PC-3 (cell line): ENCODE data around the gene CDH4. TPM values are rescaled to one million over a fixed set of nuclear protein-coding genes. Genes with fewer than 3 reads are reported as not detected.

ENCODE experiments used
- ATAC-seq: fragments of 200-7000 bp; cut with Tn5 transposase; 2 replicates; pipeline ENCODE4 v1.9.1; 2020; ENCODE audit warnings: mild to moderate bottlenecking, moderate library complexity
- BruUV-seq: library from RNA; stranded (reverse); fragments of 400-500 nt; replicated peaks from 2 replicates; lab custom pipeline; 2021; lab: Mats Ljungman, UMichigan
- CTCF ChIA-PET: fragments of 300-600 bp; sonication (Branson Sonifier 250); formaldehyde crosslinking; loops from one replicate; lab custom pipeline; 2022; ENCODE audit warnings: antibody characterized with exemption; lab: Charles Lee
- POLR2A ChIA-PET: fragments of 300-600 bp; sonication (Branson Sonifier 250); formaldehyde crosslinking; loops from one replicate; lab custom pipeline; 2022; ENCODE audit warnings: antibody characterized with exemption; ENCODE audit not compliant: unreplicated experiment; lab: Charles Lee
- DNase-seq: peaks from one replicate; pipeline ENCODE4 v3.0.0-alpha.2; 2015
- H2AFZ ChIP-seq: fragments of 300-600 bp; sonication (generic); 2 replicates; pipeline ENCODE4 v1.6.0; 2016; ENCODE audit warnings: antibody characterized with exemption, low read length
- H3F3A ChIP-seq: fragments of 300-600 bp; sonication (generic); one replicate; pipeline ENCODE4 v1.6.0; 2017; ENCODE audit warnings: antibody characterized with exemption, low read length, control low read depth, mild to moderate bottlenecking; ENCODE audit not compliant: unreplicated experiment
- H3K27ac ChIP-seq: fragments of 300-600 bp; sonication (generic); 2 replicates; pipeline ENCODE4 v1.5.1; 2016; ENCODE audit warnings: mild to moderate bottlenecking, low read length
- H3K27me3 ChIP-seq: fragments of 300-600 bp; sonication (generic); 2 replicates; pipeline ENCODE4 v1.6.1; 2016; ENCODE audit warnings: low read length, mixed read lengths
- H3K36me3 ChIP-seq: fragments of 300-600 bp; sonication (generic); 2 replicates; pipeline ENCODE4 v1.6.1; 2016; ENCODE audit warnings: low read depth, mixed run types, low read length, mixed read lengths
- H3K4me1 ChIP-seq: fragments of 300-600 bp; sonication (generic); 2 replicates; pipeline ENCODE4 v1.5.1; 2016; ENCODE audit warnings: low read length; ENCODE audit not compliant: insufficient read depth
- H3K4me2 ChIP-seq: fragments of 300-600 bp; sonication (generic); 2 replicates; pipeline ENCODE4 v1.6.0; 2016; ENCODE audit warnings: low read length
- H3K4me3 ChIP-seq: fragments of 300-600 bp; sonication (generic); 2 replicates; pipeline ENCODE4 v1.5.1; 2016; ENCODE audit warnings: mild to moderate bottlenecking, low read length, mixed read lengths
- H3K79me2 ChIP-seq: fragments of 300-600 bp; sonication (generic); 2 replicates; pipeline ENCODE4 v1.6.1; 2017; ENCODE audit warnings: low read length, mixed read lengths
- H3K9ac ChIP-seq: fragments of 300-600 bp; sonication (generic); 2 replicates; pipeline ENCODE4 v1.6.0; 2016; ENCODE audit warnings: mild to moderate bottlenecking, low read length
- H3K9me2 ChIP-seq: fragments of 300-600 bp; sonication (generic); replicated peaks from 2 replicates; pipeline ENCODE4 v1.6.1; 2016; ENCODE audit warnings: mixed run types, low read length, mixed read lengths
- H3K9me3 ChIP-seq: fragments of 300-600 bp; sonication (generic); 2 replicates; pipeline ENCODE4 v1.6.1; 2016; ENCODE audit warnings: low read length, mixed read lengths
- H4K20me1 ChIP-seq: fragments of 300-600 bp; sonication (generic); 2 replicates; pipeline ENCODE4 v1.6.1; 2016; ENCODE audit warnings: low read length, mixed read lengths
- CTCF ChIP-seq: fragments of 300-600 bp; sonication (generic); conservative IDR thresholded peaks from 2 replicates; pipeline ENCODE4 v1.5.1; 2017; ENCODE audit warnings: antibody characterized with exemption, low read depth, mild to moderate bottlenecking, low read length
- EZH2 ChIP-seq: fragments of 300-600 bp; sonication (generic); IDR thresholded peaks from one replicate; pipeline ENCODE4 v1.6.1; 2017; ENCODE audit warnings: antibody characterized with exemption, mild to moderate bottlenecking, low read length; ENCODE audit not compliant: unreplicated experiment
- EZH2phosphoT487 ChIP-seq: fragments of 300-600 bp; sonication (generic); IDR thresholded peaks from 2 replicates; pipeline ENCODE4 v1.6.1; 2018; ENCODE audit warnings: mild to moderate bottlenecking, antibody characterized with exemption, low read length, borderline replicate concordance
- intact Hi-C: fragments of 100-400 bp; cut with micrococcal nuclease; formaldehyde crosslinking; loops from 2 replicates; pipeline ENCODE4 v1.9.0; 2023
- total RNA-seq: library from RNA; depleted of rRNA; stranded (reverse); fragments of >200 nt; gene quantifications from 2 replicates; pipeline ENCODE4 v1.2.3, GENCODE V29; 2014

Gene CDH4
- total RNA-seq, 1 experiment from 2014 or later = not detected

- Histone ChIP-seq H3K4me2 (no peak overlapping the region), H3F3A (no peaks in the 10 kb centered on the region), H3K4me1 (no peaks in the 10 kb centered on the region), H3K27me3 (peaks cover 24% of the 10 kb centered on the region), H3K4me3 (no peak overlapping the region), H3K9me2 (no peaks in the 10 kb centered on the region), H3K36me3 (no peaks in the 10 kb centered on the region), H3K27ac (no peak overlapping the region), H3K9ac (no peak overlapping the region), H3K79me2 (no peaks in the 10 kb centered on the region), H2AFZ (no peak overlapping the region), H3K9me3 (no peaks in the 10 kb centered on the region), H4K20me1 (no peaks in the 10 kb centered on the region)
- DNase-seq = no peak
- ChIA-PET POLR2A (no interaction called here), CTCF (no interaction called here)
- ATAC-seq = no peak
- no peak for TF ChIP-seq EZH2phosphoT487
- TF ChIP-seq CTCF = no peak
- no peak for TF ChIP-seq EZH2
- no TSS peak for BruUV-seq
- intact Hi-C loops = no loop called here
Measured at GRCh38 chr20:61566691-61567090, 314.6 kb downstream of the CDH4 start.

- Histone ChIP-seq H3K36me3 (no peaks in the 10 kb centered on the region), H3K4me1 (no peaks in the 10 kb centered on the region), H3F3A (no peaks in the 10 kb centered on the region), H3K27me3 (peaks cover 24% of the 10 kb centered on the region), H3K4me2 (no peak overlapping the region), H3K4me3 (no peak overlapping the region), H3K9ac (no peak overlapping the region), H3K9me2 (no peaks in the 10 kb centered on the region), H3K79me2 (no peaks in the 10 kb centered on the region), H3K27ac (no peak overlapping the region), H4K20me1 (no peaks in the 10 kb centered on the region), H2AFZ (no peak overlapping the region), H3K9me3 (no peaks in the 10 kb centered on the region)
- DNase-seq (no peak), ATAC-seq (no peak)
- BruUV-seq = no TSS peak
- intact Hi-C loops = no loop called here
- no peak for TF ChIP-seq CTCF
- TF ChIP-seq EZH2 = no peak
- no peak for TF ChIP-seq EZH2phosphoT487
- POLR2A ChIA-PET = no interaction called here
- CTCF ChIA-PET = no interaction called here
Measured at GRCh38 chr20:61567204-61567603, 315.1 kb downstream of the CDH4 start.

- Histone ChIP-seq H4K20me1 (no peaks in the 10 kb centered on the region), H3K9ac (no peak overlapping the region), H3K27me3 (peaks cover 24% of the 10 kb centered on the region), H3K36me3 (no peaks in the 10 kb centered on the region), H3K4me3 (no peak overlapping the region), H3K79me2 (no peaks in the 10 kb centered on the region), H3F3A (no peaks in the 10 kb centered on the region), H3K4me2 (no peak overlapping the region), H3K4me1 (no peaks in the 10 kb centered on the region), H3K9me2 (no peaks in the 10 kb centered on the region), H3K27ac (no peak overlapping the region), H3K9me3 (no peaks in the 10 kb centered on the region), H2AFZ (no peak overlapping the region)
- ChIA-PET CTCF (no interaction called here), POLR2A (no interaction called here)
- ATAC-seq = no peak
- TF ChIP-seq EZH2phosphoT487 (no peak), CTCF (no peak), EZH2 (no peak)
- no TSS peak for BruUV-seq
- no peak for DNase-seq
- intact Hi-C loops = no loop called here
Measured at GRCh38 chr20:61569825-61570224, 317.8 kb downstream of the CDH4 start.
